Suprapubic skin (tissue), 4 donors: ENCODE data around the gene RERE.

Source experiments
- CTCF ChIP-seq, 2 donors: fragments of 200-600 bp in 1 of 2; fragments of 450-650 bp in 1 of 2; sonication (generic) in 1 of 2; IDR thresholded peaks; one replicate each; pipeline ENCODE4 v1.5.1; 2016 to 2019; ENCODE audit warnings: antibody characterized with exemption in 2 of 2, mild to moderate bottlenecking in 1 of 2, moderate library complexity in 1 of 2
- EP300 ChIP-seq: sonication (generic); formaldehyde crosslinking; IDR thresholded peaks from one replicate; pipeline ENCODE4 v1.6.1; 2017; ENCODE audit warnings: antibody characterized with exemption
- POLR2A ChIP-seq, 2 donors: fragments of 450-650 bp; IDR thresholded peaks; one replicate each; pipeline ENCODE4 v1.6.1; 2017; ENCODE audit warnings: antibody characterized with exemption in 2 of 2, mild to moderate bottlenecking in 2 of 2, moderate library complexity in 2 of 2
- POLR2AphosphoS5 ChIP-seq, 3 donors: sonication (generic); formaldehyde crosslinking; IDR thresholded peaks; one replicate each; pipeline ENCODE4 v1.6.1; 2017; ENCODE audit warnings: antibody characterized with exemption in 3 of 3

- no peak for TF ChIP-seq CTCF (IDR thresholded peaks at IDR 0.05)
- TF ChIP-seq POLR2A (IDR thresholded peaks at IDR 0.05), result no peak
- TF ChIP-seq EP300, result no peak
- no peak for TF ChIP-seq POLR2AphosphoS5 (IDR thresholded peaks at IDR 0.05)
Observed at GRCh38 chr1:8317647-8318381, 499.6 kb downstream of the RERE start, which contains the start of gene SLC45A1.
